HepG2 (cell line): Measurements from ENCODE around the gene PLPPR3. TPM values are rescaled to one million over a fixed set of nuclear protein-coding genes. Genes with fewer than 3 reads are reported as not detected.
A peak's percentile ranks its signal among the peaks of the same experiment; 100 is the strongest.

Experiments used
- AGO1 ChIP-seq: fragments of 200-400 bp; formaldehyde crosslinking; IDR thresholded peaks from 2 replicates; pipeline ENCODE4 v1.6.1; 2017; ENCODE audit warnings: mild to moderate bottlenecking, low read depth, low read length, moderate library complexity; ENCODE audit not compliant: poor library complexity, severe bottlenecking
- ATF4 ChIP-seq, 2 experiments: fragments of 450-650 bp in 1 of 2; sonication (generic) in 1 of 2; formaldehyde crosslinking; IDR thresholded peaks; 2 replicates each; pipeline versions ENCODE4 v1.5.0 to v1.8.0; 2020 to 2022; ENCODE audit warnings: mild to moderate bottlenecking in 1 of 2, missing genetic modification reagents in 1 of 2
- BRF2 ChIP-seq: sonication (generic); formaldehyde crosslinking; IDR thresholded peaks from 2 replicates; pipeline ENCODE4 v1.8.1; 2022; ENCODE audit warnings: mild to moderate bottlenecking, missing genetic modification reagents
- CAMTA2 ChIP-seq: sonication (generic); formaldehyde crosslinking; IDR thresholded peaks from 2 replicates; pipeline ENCODE4 v1.4.0; 2020; ENCODE audit warnings: mild to moderate bottlenecking, missing genetic modification reagents, borderline replicate concordance
- CHD4 ChIP-seq: fragments of 200-600 bp; sonication (generic); IDR thresholded peaks from 2 replicates; pipeline ENCODE4 v1.7.0; 2017; ENCODE audit warnings: mild to moderate bottlenecking, low read length, borderline replicate concordance
- ETS1 ChIP-seq: sonication (generic); formaldehyde crosslinking; IDR thresholded peaks from 2 replicates; pipeline ENCODE4 v1.4.0; 2020; ENCODE audit warnings: missing genetic modification reagents
- FOXO4 ChIP-seq: sonication (generic); formaldehyde crosslinking; conservative IDR thresholded peaks from 2 replicates; pipeline ENCODE4 v1.8.1; 2023; ENCODE audit warnings: missing genetic modification reagents
- HOXA5 ChIP-seq: sonication (generic); formaldehyde crosslinking; IDR thresholded peaks from 2 replicates; pipeline ENCODE4 v1.4.0; 2020; ENCODE audit warnings: missing genetic modification reagents
- ISL2 ChIP-seq: sonication (generic); formaldehyde crosslinking; IDR thresholded peaks from 2 replicates; pipeline ENCODE4 v1.5.0; 2020; ENCODE audit warnings: missing genetic modification reagents
- NCOA1 ChIP-seq: sonication (generic); formaldehyde crosslinking; IDR thresholded peaks from 2 replicates; pipeline ENCODE4 v1.9.0; 2021; ENCODE audit warnings: missing genetic modification reagents
- RARA ChIP-seq: IDR thresholded peaks from 2 replicates; pipeline ENCODE4 v1.6.1; 2016; ENCODE audit warnings: missing genetic modification reagents, missing compliant biosample characterization
- SP4 ChIP-seq: sonication (generic); formaldehyde crosslinking; IDR thresholded peaks from 2 replicates; pipeline ENCODE4 v1.8.1; 2023; ENCODE audit warnings: mild to moderate bottlenecking, missing genetic modification reagents
- ZBTB33 ChIP-seq: sonication (generic); formaldehyde crosslinking; IDR thresholded peaks from 2 replicates; pipeline ENCODE4 v1.4.0; 2020; ENCODE audit warnings: missing genetic modification reagents
- ZFAT ChIP-seq: sonication (generic); formaldehyde crosslinking; conservative IDR thresholded peaks from 2 replicates; pipeline ENCODE4 v1.8.1; 2023; ENCODE audit warnings: missing genetic modification reagents, inconsistent platforms
- ZNF230 ChIP-seq: sonication (generic); formaldehyde crosslinking; IDR thresholded peaks from 2 replicates; pipeline ENCODE4 v1.4.0; 2020; ENCODE audit warnings: mild to moderate bottlenecking, missing genetic modification reagents
- ZNF432 ChIP-seq: sonication (generic); formaldehyde crosslinking; IDR thresholded peaks from 2 replicates; pipeline ENCODE4 v1.5.0; 2020; ENCODE audit warnings: missing genetic modification reagents, mild to moderate bottlenecking, borderline replicate concordance
- ZNF468 ChIP-seq: sonication (generic); formaldehyde crosslinking; IDR thresholded peaks from 2 replicates; pipeline ENCODE4 v1.8.0; 2022; ENCODE audit warnings: mild to moderate bottlenecking, moderate library complexity, missing genetic modification reagents
- ZNF503 ChIP-seq: sonication (generic); formaldehyde crosslinking; IDR thresholded peaks from 2 replicates; pipeline ENCODE4 v1.4.0; 2020; ENCODE audit warnings: missing genetic modification reagents
- ZNF547 ChIP-seq: sonication (generic); formaldehyde crosslinking; IDR thresholded peaks from 2 replicates; pipeline ENCODE4 v1.5.1; 2020; ENCODE audit warnings: mild to moderate bottlenecking, missing genetic modification reagents
- ZNF883 ChIP-seq: sonication (generic); formaldehyde crosslinking; IDR thresholded peaks from 2 replicates; pipeline ENCODE4 v1.5.1; 2020; ENCODE audit warnings: mild to moderate bottlenecking, missing genetic modification reagents; ENCODE audit errors: not compliant biosample characterization
- polyA plus RNA-seq, 8 experiments: library from polyadenylated mRNA; depleted of rRNA in 3 of 8; stranded (reverse) in 7 of 8; unstranded in 1 of 8; fragments of >200 nt; fragmentation: Illumina TruSeq in 4 of 8; extraction: Trizol in 4 of 8; gene quantifications; 2 replicates each; pipeline versions ENCODE4 v1.2.1 to v1.2.3, GENCODE V29; 2011 to 2016; ENCODE audit warnings: low read depth in 4 of 8, missing spikeins in 1 of 8, mixed read lengths in 1 of 8; ENCODE audit not compliant: insufficient read depth in 1 of 8
- total RNA-seq, 5 experiments: library from RNA; depleted of rRNA; stranded (reverse); fragments of >200 nt; fragmentation: Illumina TruSeq; extraction: Trizol; gene quantifications; 2 replicates each; pipeline ENCODE4 v1.2.3, GENCODE V29; 2016; ENCODE audit warnings: low read depth in 1 of 5

Gene PLPPR3
- total and polyA plus RNA-seq, 2 of the 13 experiments (the other 11 are each of a cell fraction or from before 2014, with no cell fraction given) = 0.07 to 0.16 TPM

- no peak for TF ChIP-seq ZNF503 (CRISPR knock-in tag)
- no peak for TF ChIP-seq CAMTA2 (CRISPR knock-in tag)
- no peak for TF ChIP-seq ETS1 (CRISPR knock-in tag)
- TF ChIP-seq HOXA5 = no peak
- TF ChIP-seq ZNF230 (CRISPR knock-in tag) = no peak
- TF ChIP-seq ZNF547 (CRISPR knock-in tag) = 0 out of 2 replicates have a peak, but pooled peaks have one; percentile 2
- TF ChIP-seq FOXO4 (CRISPR knock-in tag) = 0 out of 2 replicates have a peak, but pooled peaks have one; percentile 82
- TF ChIP-seq ISL2 (CRISPR knock-in tag) = no peak
- TF ChIP-seq RARA = no peak
- TF ChIP-seq SP4 (CRISPR knock-in tag) = 0 out of 2 replicates have a peak, but pooled peaks have one; percentile 13
- TF ChIP-seq ZNF432 (CRISPR knock-in tag) = no peak
- peak; percentile 29; the same call in 1 of the 2 replicates for TF ChIP-seq CHD4
- TF ChIP-seq ZNF883 (CRISPR knock-in tag) = peak; percentile 14
- TF ChIP-seq ZFAT (CRISPR knock-in tag) = no peak
- peak; percentile 4 for TF ChIP-seq AGO1
- TF ChIP-seq ZNF468 (CRISPR knock-in tag) = no peak
- no peak for TF ChIP-seq BRF2 (CRISPR knock-in tag)
- peak; percentile 52; the same call in 1 of the 2 replicates for TF ChIP-seq ZBTB33 (CRISPR knock-in tag)
- TF ChIP-seq ATF4 (CRISPR knock-in tag; IDR thresholded peaks at IDR 0.05) = no peak
- TF ChIP-seq NCOA1 (CRISPR knock-in tag) = 0 out of 2 replicates have a peak, but pooled peaks have one; percentile 8
Measured at GRCh38 chr19:795691-796581, 25.8 kb downstream of the PLPPR3 start (continued).
